A549 (cell line): Measurements from ENCODE around the gene COX4I1. TPM values are rescaled to one million over a fixed set of nuclear protein-coding genes. Genes with fewer than 3 reads are reported as not detected.

ENCODE experiments used
- ATAC-seq, 2 experiments: fragments of 200-7000 bp in 1 of 2; fragments of >200 bp in 1 of 2; cut with Nextera tagmentation in 1 of 2; cut with Tn5 transposase in 1 of 2; 3 replicates each; pipeline versions ENCODE4 v1.8.0 to v1.9.1; 2018 to 2020; ENCODE audit warnings: mild to moderate bottlenecking in 1 of 2, moderate library complexity in 1 of 2
- CTCF ChIA-PET: fragments of 300-600 bp; sonication (Branson Sonifier 250); formaldehyde crosslinking; extraction: SDS; loops from one replicate; lab custom pipeline; 2021; ENCODE audit warnings: antibody characterized with exemption, inconsistent platforms; lab: Yijun Ruan, JAX
- POLR2A ChIA-PET: fragments of 350-600 bp; formaldehyde crosslinking; extraction: SDS; loops from one replicate; lab custom pipeline; 2021; ENCODE audit warnings: antibody characterized with exemption, inconsistent platforms; lab: Yijun Ruan, JAX
- DNase-seq, 2 experiments: peaks; one replicate each; pipeline versions ENCODE4 v3.0.0 to v3.0.0-alpha.2; 2011 to 2016; ENCODE audit warnings: low read depth in 1 of 2, low spot score in 1 of 2
- FAIRE-seq: peaks from 2 replicates; lab custom pipeline; 2011; peaks lifted over from hg19 to GRCh38; lab: Jason Lieb, UNC
- H3K27ac ChIP-seq, 2 experiments: fragments of >200 bp; sonication (Bioruptor Twin); formaldehyde crosslinking; 3 replicates each; pipeline ENCODE4 v1.5.1; 2016 to 2017
- H3K4me1 ChIP-seq: fragments of >200 bp; sonication (Bioruptor Twin); formaldehyde crosslinking; 3 replicates; pipeline ENCODE4 v1.6.1; 2016
- H3K4me2 ChIP-seq: fragments of >200 bp; sonication (Bioruptor Twin); formaldehyde crosslinking; 3 replicates; pipeline ENCODE4 v1.6.1; 2016
- H3K4me3 ChIP-seq: fragments of >200 bp; sonication (Bioruptor Twin); formaldehyde crosslinking; 3 replicates; pipeline ENCODE4 v1.5.1; 2016
- H3K9me3 ChIP-seq: fragments of >200 bp; sonication (Bioruptor Twin); formaldehyde crosslinking; 3 replicates; pipeline ENCODE4 v1.6.1; 2016
- CHD2 ChIP-seq: fragments of 150-350 bp; IDR thresholded peaks from 2 replicates; pipeline ENCODE4 v1.6.1; 2014; ENCODE audit warnings: low read length; ENCODE audit not compliant: partially characterized antibody
- E2F6 ChIP-seq: IDR thresholded peaks from 2 replicates; pipeline ENCODE4 v1.6.1; 2012; ENCODE audit warnings: low read depth, borderline replicate concordance
- ELK1 ChIP-seq: fragments of 150-350 bp; IDR thresholded peaks from 2 replicates; pipeline ENCODE4 v1.6.1; 2014; ENCODE audit warnings: low read depth, mild to moderate bottlenecking, low read length
- GATA3 ChIP-seq: IDR thresholded peaks from 2 replicates; pipeline ENCODE4 v1.6.1; 2012; ENCODE audit warnings: borderline replicate concordance
- HEYL ChIP-seq: fragments of 250-450 bp; sonication (Bioruptor Pico); IDR thresholded peaks from 2 replicates; pipeline ENCODE4 v1.8.0; 2021; ENCODE audit warnings: mild to moderate bottlenecking, moderate library complexity
- HMGXB4 ChIP-seq: fragments of 250-450 bp; sonication (Bioruptor Pico); IDR thresholded peaks from 2 replicates; pipeline ENCODE4 v1.5.0; 2021; ENCODE audit warnings: mild to moderate bottlenecking, moderate library complexity, borderline replicate concordance
- HOXB5 ChIP-seq: fragments of 250-450 bp; sonication (Bioruptor Pico); IDR thresholded peaks from 2 replicates; pipeline ENCODE4 v1.5.0; 2020; ENCODE audit warnings: mild to moderate bottlenecking, moderate library complexity
- JUN ChIP-seq, 2 experiments: fragments of >200 bp; sonication (Bioruptor Twin); formaldehyde crosslinking; IDR thresholded peaks; 2 replicates in 1 of 2; 3 replicates in 1 of 2; pipeline ENCODE4 v1.6.1; 2016 to 2017
- KDM1A ChIP-seq: fragments of 200-600 bp; sonication (generic); IDR thresholded peaks from 2 replicates; pipeline ENCODE4 v1.6.1; 2016; ENCODE audit warnings: low read depth, mild to moderate bottlenecking
- KDM5A ChIP-seq: fragments of 200-600 bp; sonication (generic); IDR thresholded peaks from 2 replicates; pipeline ENCODE4 v1.6.1; 2016; ENCODE audit warnings: antibody characterized with exemption, mild to moderate bottlenecking
- MAFK ChIP-seq: fragments of 450-650 bp; IDR thresholded peaks from 2 replicates; pipeline ENCODE4 v1.6.1; 2014; ENCODE audit not compliant: partially characterized antibody
- NPAS2 ChIP-seq: fragments of 250-450 bp; sonication (Bioruptor Pico); IDR thresholded peaks from 2 replicates; pipeline ENCODE4 v1.8.0; 2022; ENCODE audit warnings: mild to moderate bottlenecking, moderate library complexity, borderline replicate concordance
- NR3C1 ChIP-seq: fragments of >200 bp; sonication (Bioruptor Twin); formaldehyde crosslinking; IDR thresholded peaks from 3 replicates; pipeline ENCODE4 v1.6.1; 2017
- PHF8 ChIP-seq: fragments of 200-600 bp; sonication (generic); IDR thresholded peaks from 2 replicates; pipeline ENCODE4 v1.6.1; 2016; ENCODE audit warnings: low read depth, mild to moderate bottlenecking, antibody characterized with exemption, moderate library complexity, borderline replicate concordance
- RCOR1 ChIP-seq: fragments of 150-350 bp; IDR thresholded peaks from 2 replicates; pipeline ENCODE4 v1.6.1; 2014; ENCODE audit warnings: antibody characterized with exemption, low read length, low read depth
- REST ChIP-seq: fragments of 200-600 bp; sonication (generic); IDR thresholded peaks from 2 replicates; pipeline ENCODE4 v1.6.1; 2016; ENCODE audit warnings: antibody characterized with exemption, mild to moderate bottlenecking, moderate library complexity
- RFX5 ChIP-seq: fragments of 450-650 bp; IDR thresholded peaks from 2 replicates; pipeline ENCODE4 v1.7.1; 2014; ENCODE audit warnings: antibody characterized with exemption, mild to moderate bottlenecking, moderate library complexity
- RNF2 ChIP-seq: fragments of 200-600 bp; sonication (generic); IDR thresholded peaks from 2 replicates; pipeline ENCODE4 v1.6.1; 2016; ENCODE audit warnings: low read depth, mild to moderate bottlenecking, antibody characterized with exemption, moderate library complexity, borderline replicate concordance
- SMC3 ChIP-seq: fragments of >200 bp; sonication (Bioruptor Twin); formaldehyde crosslinking; IDR thresholded peaks from 3 replicates; pipeline ENCODE4 v1.6.1; 2018; ENCODE audit warnings: inconsistent platforms
- USF2 ChIP-seq: fragments of 450-650 bp; IDR thresholded peaks from 2 replicates; pipeline ENCODE4 v1.6.1; 2014; ENCODE audit warnings: antibody characterized with exemption
- ZFP36 ChIP-seq: fragments of 450-650 bp; IDR thresholded peaks from 2 replicates; pipeline ENCODE4 v1.6.1; 2014; ENCODE audit warnings: borderline replicate concordance; ENCODE audit not compliant: partially characterized antibody
- ZNF302 ChIP-seq: fragments of 250-450 bp; sonication (Bioruptor Pico); IDR thresholded peaks from 2 replicates; pipeline ENCODE4 v1.9.0; 2021; ENCODE audit warnings: inconsistent platforms, mild to moderate bottlenecking, moderate library complexity
- WGBS: methylation state at CpG from one replicate; pipeline ENCODE4 v1.1.6; 2017; ENCODE audit errors: missing lambda C conversion rate; 5-methylcytosine and 5-hydroxymethylcytosine counted together
- polyA plus RNA-seq, 4 experiments: library from polyadenylated mRNA; depleted of rRNA in 3 of 4; stranded (reverse); fragments of >200 nt; fragmentation: RNase III in 1 of 4; extraction: RNeasy Plus Mini Kit Qiagen cat#74134 plus additional on column Dnase treatment in 1 of 4; gene quantifications; 2 replicates in 3 of 4; 3 replicates in 1 of 4; pipeline ENCODE4 v1.2.3, GENCODE V29; 2011 to 2017

COX4I1 gene
- polyA plus RNA-seq, 2 of the 4 experiments (the other 2 are of a cell fraction): 783 to 929 TPM

- Histone ChIP-seq H3K4me1 (no peaks in the 10 kb centered on the region), H3K27ac (no peak overlapping the region), H3K4me2 (no peak overlapping the region), H3K9me3 (no peaks in the 10 kb centered on the region), H3K4me3 (no peak overlapping the region)
- 62% methylated on average over 21 of the region's 21 CpGs for WGBS
- DNase-seq (no peak), ATAC-seq (no peak), FAIRE-seq (no peak)
- ChIA-PET CTCF (interaction anchor here (1.4 to 14.3 kb wide), 3 partner anchors 14 to 96 kb away, joined by 3 to 126 read pairs (median 6); no protein-coding TSS in a partner anchor), POLR2A (no interaction called here)
- TF ChIP-seq CHD2 (no peak), USF2 (no peak), SMC3 (no peak)
These were observed 39.5 kb downstream of the COX4I1 start for GRCh38 chr16:85838876-85839585.

GRCh38 chr16:85839681-85840240 lies 40.3 kb downstream of the COX4I1 start:
- CTCF ChIA-PET: interaction anchor here (1.5 to 14.3 kb wide), 2 partner anchors 14 to 19 kb away, joined by 3 to 126 read pairs; no protein-coding TSS in a partner anchor

More at GRCh38 chr16:85839681-85840240, 40.3 kb downstream of the COX4I1 start:
- WGBS: 67% methylated on average over 20 of the region's 24 CpGs
- FAIRE-seq (no peak), ATAC-seq (no peak), DNase-seq (no peak)
- H3K4me2 ChIP-seq: no peak overlapping the region
- no peak overlapping the region for H3K27ac ChIP-seq
- POLR2A ChIA-PET: no interaction called here
- TF ChIP-seq ZFP36 (no peak), NR3C1 (no peak), RCOR1 (no peak), E2F6 (no peak), PHF8 (no peak), NPAS2 (CRISPR knock-in tag) (no peak), HMGXB4 (CRISPR knock-in tag) (no peak), ZNF302 (CRISPR knock-in tag) (no peak), KDM5A (no peak), HEYL (no peak), RFX5 (no peak), GATA3 (no peak), MAFK (no peak), REST (no peak), HOXB5 (CRISPR knock-in tag) (no peak), KDM1A (no peak), RNF2 (no peak), JUN (IDR thresholded peaks at IDR 0.05) (no peak), ELK1 (no peak)
- no peak overlapping the region for H3K4me3 ChIP-seq
- H3K9me3 ChIP-seq: no peaks in the 10 kb centered on the region
- H3K4me1 ChIP-seq: no peaks in the 10 kb centered on the region
